ENCODE data around the gene NKAPD1. TPM values are rescaled to one million over a fixed set of nuclear protein-coding genes. Genes with fewer than 3 reads are reported as not detected.
A peak's percentile ranks its signal among the peaks of the same experiment; 100 is the strongest.

Gene NKAPD1
- total and polyA plus RNA-seq, 2 donors (not counting 1 experiment from before 2014, with no cell fraction given): 4.5 to 22.8 TPM

DNA sequence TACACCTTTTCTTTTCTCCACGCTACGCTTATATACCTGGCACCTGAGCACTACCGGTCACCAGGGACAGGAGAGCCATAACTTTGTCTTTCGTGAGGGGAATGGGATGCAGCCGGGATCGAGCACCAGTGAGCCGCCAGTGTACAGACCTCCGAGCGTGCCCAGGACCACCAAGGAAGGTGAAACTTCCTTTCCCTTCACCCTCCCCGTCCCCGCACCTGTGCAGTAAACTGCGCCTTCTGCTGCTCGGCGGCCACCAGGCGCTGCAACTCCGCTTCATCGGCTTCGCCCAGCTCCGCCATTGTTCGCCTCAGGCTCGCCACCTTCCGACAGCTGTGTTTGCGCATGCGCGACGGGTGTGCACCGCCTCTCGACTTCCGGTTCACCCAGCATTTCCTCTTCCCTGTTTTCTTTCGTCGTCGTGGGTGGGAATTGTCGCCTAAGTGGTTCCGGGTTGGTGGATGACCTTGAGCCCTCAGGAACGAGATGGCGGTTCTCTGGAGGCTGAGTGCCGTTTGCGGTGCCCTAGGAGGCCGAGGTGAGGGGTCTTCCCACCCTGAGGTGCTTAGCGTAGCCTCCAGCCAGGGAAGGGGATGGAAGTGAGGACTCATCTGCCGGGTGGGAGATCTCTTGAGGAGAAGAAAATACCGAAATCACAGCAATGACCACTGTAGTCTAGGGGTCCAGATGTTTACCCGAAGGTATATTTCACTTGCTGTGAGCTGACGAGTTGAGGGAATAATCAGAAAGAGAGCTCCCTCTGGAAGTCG lies 12.5 kb downstream of the NKAPD1 start, which contains the start of the genes SDHD and TIMM8B:
Gene SDHD, plus strand, starts transcription at position 452 of the 770 bp plus-strand sequence. Its CDS starts 35 bp downstream, at position 487.
Gene TIMM8B, minus strand, starts transcription at position 335 of the 770 bp plus-strand sequence. Its CDS starts 33 bp downstream, at position 302.
- CTCF ChIA-PET: interaction anchor here (0.6 to 2.0 kb wide), 8 partner anchors 10 to 194 kb away, joined by 3 to 6 read pairs (median 4); no protein-coding TSS in a partner anchor
- peaks cover 1 to 58% of the 10 kb centered on the region in 2 experiments for H3K36me3 ChIP-seq (replicated peaks in 1 of 2; ENCODE audit: control extremely low read depth in 1 of 2, control insufficient read depth in 1 of 2, extremely low read depth in 1 of 2, insufficient read depth in 2 of 2, low read length in 1 of 2)
- peak within 1 kb of the TSS; percentile 91 for H2AFZ ChIP-seq (ENCODE audit: insufficient read depth, low read depth, low read length, poor library complexity, severe bottlenecking)
- Mint-ChIP-seq H3K4me3 (peak within 1 kb of the TSS; percentile 89), H3K27ac (peak within 1 kb of the TSS; percentile 93), H3K27me3 (no peaks in the 10 kb centered on the region), H3K4me1 (peaks cover 42% of the 10 kb centered on the region), H3K9me3 (ENCODE audit: insufficient read depth) (no peaks in the 10 kb centered on the region)
- no peaks in the 10 kb centered on the region for H3K27me3 ChIP-seq (replicated peaks in 1 of 4; ENCODE audit: control extremely low read depth in 1 of 4, control insufficient read depth in 3 of 4, insufficient read depth in 4 of 4, low read length in 3 of 4)
- POLR2A ChIA-PET: interaction anchor here (1.0 to 1.4 kb wide), 4 partner anchors 12 to 215 kb away, joined by 3 to 4 read pairs (median 4); partner anchors contain the start of genes ALG9 and NKAPD1
- peak within 1 kb of the TSS; percentile 73 to 100 (median 97) for H3K4me3 ChIP-seq (ENCODE audit: control extremely low read depth in 1 of 5, extremely low read depth in 1 of 5, insufficient read depth in 1 of 5, low read depth in 2 of 5, low read length in 4 of 5)
- TF ChIP-seq, protein P1, sequence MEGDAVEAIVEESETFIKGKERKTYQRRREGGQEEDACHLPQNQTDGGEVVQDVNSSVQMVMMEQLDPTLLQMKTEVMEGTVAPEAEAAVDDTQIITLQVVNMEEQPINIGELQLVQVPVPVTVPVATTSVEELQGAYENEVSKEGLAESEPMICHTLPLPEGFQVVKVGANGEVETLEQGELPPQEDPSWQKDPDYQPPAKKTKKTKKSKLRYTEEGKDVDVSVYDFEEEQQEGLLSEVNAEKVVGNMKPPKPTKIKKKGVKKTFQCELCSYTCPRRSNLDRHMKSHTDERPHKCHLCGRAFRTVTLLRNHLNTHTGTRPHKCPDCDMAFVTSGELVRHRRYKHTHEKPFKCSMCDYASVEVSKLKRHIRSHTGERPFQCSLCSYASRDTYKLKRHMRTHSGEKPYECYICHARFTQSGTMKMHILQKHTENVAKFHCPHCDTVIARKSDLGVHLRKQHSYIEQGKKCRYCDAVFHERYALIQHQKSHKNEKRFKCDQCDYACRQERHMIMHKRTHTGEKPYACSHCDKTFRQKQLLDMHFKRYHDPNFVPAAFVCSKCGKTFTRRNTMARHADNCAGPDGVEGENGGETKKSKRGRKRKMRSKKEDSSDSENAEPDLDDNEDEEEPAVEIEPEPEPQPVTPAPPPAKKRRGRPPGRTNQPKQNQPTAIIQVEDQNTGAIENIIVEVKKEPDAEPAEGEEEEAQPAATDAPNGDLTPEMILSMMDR (IDR thresholded peaks at IDR 0.05): peak; percentile 26
- TF ChIP-seq EZH2 (IDR thresholded peaks at IDR 0.05; ENCODE audit: borderline replicate concordance, insufficient read depth, low read depth, low read length, poor library complexity, severe bottlenecking): no peak
- H3K9ac ChIP-seq (ENCODE audit: low read length): peak within 1 kb of the TSS; percentile 93
- ATAC-seq (ENCODE audit: low read depth) (peak; percentile 89), DNase-seq (peak; percentile 98)
- H3K27ac ChIP-seq (ENCODE audit: low read length in 2 of 2): peak within 1 kb of the TSS; percentile 77 to 91
- H3K4me2 ChIP-seq (replicated peaks; ENCODE audit: low read depth, low read length, poor library complexity, severe bottlenecking): peak within 1 kb of the TSS; percentile 91
- intact Hi-C loops (cut with micrococcal nuclease): loop anchor here (1.0 to 2.0 kb wide), 7 partner anchors 12 to 1686 kb away; partner anchors contain the start of genes ALG9, CFAP68, DLAT and FDXACB1
- H4K20me1 ChIP-seq (ENCODE audit: control insufficient read depth, insufficient read depth, low read length, poor library complexity, severe bottlenecking): no peaks in the 10 kb centered on the region
- H3K9me3 ChIP-seq (ENCODE audit: control extremely low read depth in 1 of 3, control insufficient read depth in 2 of 3, insufficient read depth in 1 of 3, low read length in 2 of 3): no peaks in the 10 kb centered on the region
- peaks cover 48% of the 10 kb centered on the region for H3K79me2 ChIP-seq (ENCODE audit: control insufficient read depth, insufficient read depth, low read length)
- WGBS (ENCODE audit: insufficient coverage): under 1% methylated on average over 37 of the region's 45 CpGs
- H3K4me1 ChIP-seq (ENCODE audit: control insufficient read depth in 2 of 2, insufficient read depth in 2 of 2, low read length in 2 of 2): peaks cover 18 to 21% of the 10 kb centered on the region in 2 donors
